Urothelium cell line (cell line): ENCODE measurements around the gene PYGM.

Experiments
- DNase-seq: peaks from one replicate; pipeline ENCODE4 v3.0.0; 2011; ENCODE audit warnings: low spot score, mixed read lengths
- FAIRE-seq: peaks from 2 replicates; lab custom pipeline; 2011; peaks lifted over from hg19 to GRCh38; lab: Jason Lieb, UNC

Gene PYGM

DNA sequence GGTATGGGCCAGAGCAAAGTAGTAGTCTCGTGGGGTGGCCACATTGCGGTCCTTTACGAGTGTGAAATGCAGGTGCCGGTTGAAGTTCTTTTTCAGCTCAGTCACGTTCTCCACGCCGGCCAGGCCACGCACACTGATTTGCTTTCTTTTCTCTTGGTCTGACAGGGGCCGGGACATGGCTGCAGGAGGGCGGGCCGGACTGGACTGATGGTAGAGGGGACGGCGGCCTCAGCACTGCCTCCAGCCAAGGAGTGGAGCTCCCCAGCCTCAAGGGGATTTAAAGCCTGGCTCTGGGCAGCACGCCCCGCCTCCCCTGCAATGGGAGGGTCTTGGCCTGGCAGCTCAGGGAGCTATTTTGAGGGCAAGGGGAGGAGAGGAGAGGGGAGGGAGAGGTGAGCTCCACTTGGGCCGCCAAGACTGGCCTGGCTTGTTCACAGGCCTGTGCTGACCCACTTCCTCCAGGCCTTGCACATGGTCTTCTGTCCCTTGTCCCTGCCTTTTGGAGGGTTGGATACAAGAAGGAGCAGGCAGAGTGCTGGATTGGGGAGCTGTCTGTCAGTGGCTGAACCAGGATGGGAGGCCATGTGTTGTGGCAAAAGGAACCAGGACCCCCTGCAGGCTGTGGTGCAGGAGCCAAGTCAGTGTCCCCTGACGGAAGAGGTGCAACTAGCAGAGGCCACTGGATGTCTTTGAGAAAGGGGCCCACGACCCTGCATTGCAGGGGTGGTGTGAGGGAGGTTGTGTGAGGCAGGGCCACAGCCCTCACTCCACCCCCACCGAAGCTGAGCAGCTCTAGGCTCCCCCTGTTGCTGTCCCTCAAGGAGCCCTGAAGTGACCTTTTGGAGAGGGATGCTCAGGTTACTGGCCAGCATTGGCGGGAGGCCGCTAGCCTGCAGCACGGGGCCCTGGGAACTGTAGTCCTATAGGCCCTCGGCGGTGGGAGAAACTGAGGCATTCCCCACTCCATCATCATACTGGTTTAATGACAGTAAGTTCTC, at the start of gene PYGM:
Gene PYGM, minus strand, starts transcription at position 253 of the 998 bp plus-strand sequence. Its CDS starts 76 bp downstream, at position 177.
- FAIRE-seq (no peak), DNase-seq (peak; percentile 7)

DNA sequence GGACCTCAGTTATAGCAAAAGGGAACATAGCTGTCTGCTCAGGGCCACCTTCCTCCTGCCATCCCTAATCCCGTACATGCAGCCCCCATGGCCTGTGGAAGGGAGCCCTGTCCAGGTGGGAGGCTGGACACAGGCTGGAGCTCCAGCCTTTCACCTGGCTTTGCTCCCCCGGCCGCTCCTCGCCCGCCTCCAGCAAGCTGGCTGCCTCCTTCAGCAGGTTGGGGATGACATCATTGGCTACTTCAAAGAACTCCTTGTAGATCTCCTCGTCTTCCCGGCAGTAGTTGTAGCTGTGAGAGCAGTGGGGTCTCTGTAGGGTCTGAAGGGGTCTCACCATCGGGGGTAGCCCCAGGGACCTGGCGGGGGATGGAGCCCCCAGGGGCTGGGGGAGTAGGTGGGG, 45.7 kb upstream of the PYGM start:
- FAIRE-seq (no peak), DNase-seq (no peak)

DNA sequence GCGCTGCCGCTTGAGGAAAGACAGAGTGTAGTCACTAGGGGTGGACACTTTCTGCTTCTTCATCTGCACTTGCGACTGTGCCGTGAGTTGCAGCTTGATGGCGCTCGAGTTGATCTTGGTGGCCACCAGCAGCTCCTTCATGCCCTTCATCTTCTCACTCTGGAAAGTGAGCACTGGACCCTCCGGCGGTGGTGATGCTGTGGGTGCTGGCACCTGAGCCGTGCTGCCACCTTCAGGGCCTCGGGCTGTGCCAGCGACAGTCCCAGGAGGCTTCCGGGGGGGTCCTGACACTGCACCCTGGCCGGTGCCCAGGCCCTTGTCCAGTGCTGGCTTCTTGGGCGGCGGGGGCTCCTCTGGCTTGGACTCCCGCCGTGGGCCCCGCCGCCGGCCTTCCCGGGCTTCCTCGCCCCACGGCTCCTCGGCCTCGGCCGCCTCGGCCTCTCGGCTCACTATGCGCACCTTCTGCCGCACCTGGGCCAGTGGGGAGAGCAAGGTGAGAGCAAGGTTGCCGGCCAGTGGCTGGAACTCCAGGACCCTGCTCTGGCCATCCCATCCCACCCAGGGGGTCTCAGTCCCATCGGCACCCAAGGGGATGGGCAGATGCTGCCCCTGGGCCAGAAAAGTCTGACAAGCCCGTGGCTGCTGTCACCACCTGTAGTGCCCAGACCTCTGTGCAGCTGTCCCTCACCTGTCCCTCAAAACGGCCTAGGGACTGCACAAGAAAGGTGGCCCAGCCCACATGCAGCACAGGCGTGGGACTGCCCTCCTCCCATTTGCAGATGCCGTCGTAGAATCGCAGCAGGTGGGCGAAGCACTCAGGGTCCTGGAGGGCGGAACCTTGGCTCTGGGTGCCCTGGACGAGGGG, 44.8 kb upstream of the PYGM start:
- no peak for DNase-seq
- no peak for FAIRE-seq

- no peak for DNase-seq
- no peak for FAIRE-seq
Observed at GRCh38 chr11:64803846-64804345, 44.1 kb upstream of the PYGM start.

GRCh38 chr11:64803158-64803845, 43.5 kb upstream of the PYGM start, which contains the start of gene MAP4K2:
Gene MAP4K2 (minus strand): TSS chr11:64803214. CDS start chr11:64803149, 65 bp downstream.
- DNase-seq = peak; percentile 97
- FAIRE-seq = no peak

GRCh38 chr11:64802370-64803157, 42.8 kb upstream of the PYGM start:
- DNase-seq (no peak), FAIRE-seq (no peak)

DNA sequence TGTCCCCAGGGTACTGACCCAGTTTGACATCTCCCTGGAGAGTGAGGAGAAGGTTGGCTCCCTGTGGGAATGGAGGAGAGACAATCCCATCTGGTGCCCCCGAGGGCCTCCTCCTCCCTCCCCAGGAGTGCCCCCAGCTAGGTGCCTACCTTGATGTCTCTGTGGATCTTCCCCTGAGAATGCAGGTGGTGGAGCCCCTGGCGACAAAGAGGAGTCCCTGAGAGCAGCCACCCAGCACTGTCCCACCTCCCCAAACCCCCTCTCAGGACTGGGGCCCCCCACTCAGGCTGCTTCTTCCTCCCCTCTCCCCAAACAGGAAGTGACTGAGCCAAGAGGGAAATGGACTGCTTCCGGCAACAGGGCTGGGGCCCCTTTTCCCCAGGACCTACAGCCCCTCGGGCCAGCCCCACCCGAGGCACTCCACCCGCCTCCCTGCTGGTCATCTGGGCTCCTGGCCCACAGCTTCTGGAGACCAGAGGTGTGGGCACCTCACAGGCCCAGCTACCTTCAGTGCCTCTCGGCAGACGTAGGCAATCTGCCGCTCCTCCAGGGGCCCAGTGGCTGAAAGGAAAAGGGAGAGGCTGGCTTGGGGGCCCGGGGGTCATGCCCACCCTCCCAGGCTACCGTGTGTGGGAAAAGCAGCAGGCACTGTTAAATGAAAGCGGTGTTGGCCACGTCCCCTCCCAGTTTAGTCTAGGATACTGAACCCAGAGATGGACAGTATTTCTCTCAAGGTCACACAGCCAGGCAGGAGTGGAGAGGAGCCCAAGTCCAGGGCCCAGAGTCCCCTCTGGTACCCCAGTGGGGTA, 42.0 kb upstream of the PYGM start:
- FAIRE-seq = no peak
- DNase-seq = no peak

DNA sequence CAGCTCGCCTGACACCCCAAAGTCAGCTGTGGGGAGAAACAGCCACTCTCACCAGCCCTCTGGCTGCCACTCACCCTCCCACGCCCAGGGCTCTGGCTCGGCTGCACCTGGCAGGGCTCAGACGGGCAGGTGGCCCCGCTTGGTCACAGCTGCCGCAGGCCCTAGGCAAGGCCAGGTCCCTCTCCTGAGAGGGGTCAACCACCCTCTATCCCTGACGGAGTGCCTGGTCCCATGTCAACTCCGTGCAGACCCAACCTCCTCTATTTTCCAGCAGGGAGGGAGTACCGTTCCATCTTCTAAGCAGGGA, 41.3 kb upstream of the PYGM start:
- FAIRE-seq (no peak), DNase-seq (no peak)

GRCh38 chr11:64800303-64801157, 40.8 kb upstream of the PYGM start:
- no peak for FAIRE-seq

GRCh38 chr11:64799623-64800302, 40.0 kb upstream of the PYGM start:
- DNase-seq (no peak), FAIRE-seq (no peak)

More at GRCh38 chr11:64800303-64801157, 40.8 kb upstream of the PYGM start:
- DNase-seq = no peak

DNA sequence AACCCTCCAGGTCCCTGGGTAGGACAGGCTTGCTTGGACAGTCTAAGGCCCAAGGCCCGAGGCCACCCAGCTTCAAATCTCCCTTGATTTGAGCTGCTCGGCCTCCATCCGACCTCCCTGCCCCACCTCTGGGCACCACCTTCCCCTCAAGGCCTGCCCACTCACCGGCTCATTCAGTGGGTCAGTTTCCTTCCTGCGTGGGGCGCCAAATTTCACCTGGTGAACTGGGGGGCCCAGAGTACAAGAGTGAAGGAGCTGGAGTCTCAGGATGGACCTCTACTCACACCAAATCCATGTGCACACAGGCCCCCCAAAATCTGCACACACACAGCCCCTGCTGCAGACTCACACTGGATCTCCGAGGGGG, 39.5 kb upstream of the PYGM start:
- DNase-seq = no peak
- FAIRE-seq = no peak

GRCh38 chr11:64796757-64797541, 37.2 kb upstream of the PYGM start:
- DNase-seq = no peak
- FAIRE-seq = no peak

DNA sequence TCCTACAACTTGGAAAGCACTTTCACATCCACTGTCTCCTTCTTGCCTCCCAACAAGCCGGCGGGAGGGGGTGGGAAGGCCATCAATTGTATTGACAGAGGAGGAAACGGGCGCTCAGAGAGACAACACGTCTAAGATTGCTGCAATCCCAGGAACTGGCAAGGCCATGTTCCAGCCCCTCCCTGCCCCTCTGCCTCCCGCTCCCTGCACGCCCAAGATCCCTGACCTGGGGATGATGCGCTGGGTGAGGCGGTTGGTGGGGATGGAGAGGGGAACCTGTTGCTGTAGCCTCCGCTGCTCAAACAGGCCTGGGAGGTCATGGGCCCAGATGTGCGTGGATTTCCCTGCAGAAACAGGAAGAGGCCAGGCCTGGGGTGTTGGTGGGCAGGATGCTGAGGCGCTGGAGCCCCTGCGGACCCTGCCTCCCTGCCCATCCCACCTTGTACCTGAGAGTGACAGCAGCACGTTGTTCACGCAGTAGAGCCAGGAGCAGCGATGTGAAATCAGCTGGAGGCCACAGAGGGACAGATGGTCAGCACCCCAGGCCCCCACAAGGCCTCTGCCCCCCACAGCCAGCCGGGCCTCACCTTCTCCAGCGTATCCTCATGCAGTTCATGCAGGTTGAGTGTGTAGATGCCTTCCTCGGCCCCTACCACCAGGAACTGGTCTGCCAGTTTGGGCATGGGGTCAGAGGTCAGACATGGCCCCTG, 36.4 kb upstream of the PYGM start:
- DNase-seq = no peak
- no peak for FAIRE-seq

- FAIRE-seq = no peak
Observed at GRCh38 chr11:64794526-64794925, 34.8 kb upstream of the PYGM start.

GRCh38 chr11:64793271-64794160, 33.7 kb upstream of the PYGM start:
- DNase-seq = no peak
- no peak for FAIRE-seq

More at GRCh38 chr11:64794526-64794925, 34.8 kb upstream of the PYGM start:
- DNase-seq = no peak
